ENCODE results near the gene ALPK1.

Gene ALPK1

GRCh38 chr4:112318239-112319142, 21.3 kb downstream of the ALPK1 start:
- no peak overlapping the region for H3K4me3 ChIP-seq (ENCODE audit: low read length)
- no peaks in the 10 kb centered on the region for H3K27me3 ChIP-seq (replicated peaks; ENCODE audit: control insufficient read depth, insufficient read depth, low read length)
- no peaks in the 10 kb centered on the region for H3K4me1 ChIP-seq (ENCODE audit: control insufficient read depth, insufficient read depth, low read length)
- no peak overlapping the region for H3K9ac ChIP-seq (ENCODE audit: low read length)
- H3K9me3 ChIP-seq (ENCODE audit: control insufficient read depth, low read length): no peaks in the 10 kb centered on the region
- DNase-seq (ENCODE audit: low read depth): no peak
- H3K36me3 ChIP-seq (ENCODE audit: control insufficient read depth, insufficient read depth, low read length, severe bottlenecking): peaks cover 17% of the 10 kb centered on the region

GRCh38 chr4:112321776-112322684, 24.9 kb downstream of the ALPK1 start:
- no peaks in the 10 kb centered on the region for H3K4me1 ChIP-seq (ENCODE audit: control insufficient read depth, insufficient read depth, low read length)
- H3K4me3 ChIP-seq (ENCODE audit: low read length): no peak overlapping the region
- DNase-seq (ENCODE audit: low read depth): peak; percentile 83
- H3K36me3 ChIP-seq (ENCODE audit: control insufficient read depth, insufficient read depth, low read length, severe bottlenecking): peaks cover 25% of the 10 kb centered on the region
- no peaks in the 10 kb centered on the region for H3K27me3 ChIP-seq (replicated peaks; ENCODE audit: control insufficient read depth, insufficient read depth, low read length)
- H3K9ac ChIP-seq (ENCODE audit: low read length): no peak overlapping the region
- H3K9me3 ChIP-seq (ENCODE audit: control insufficient read depth, low read length): no peaks in the 10 kb centered on the region

- Histone ChIP-seq H3K36me3 (ENCODE audit: control insufficient read depth, insufficient read depth, low read length, severe bottlenecking) (peaks cover 23% of the 10 kb centered on the region), H3K4me1 (ENCODE audit: control insufficient read depth, insufficient read depth, low read length) (no peaks in the 10 kb centered on the region), H3K9ac (ENCODE audit: low read length) (no peak overlapping the region), H3K4me3 (ENCODE audit: low read length) (no peak overlapping the region), H3K9me3 (ENCODE audit: control insufficient read depth, low read length) (no peaks in the 10 kb centered on the region), H3K27me3 (replicated peaks; ENCODE audit: control insufficient read depth, insufficient read depth, low read length) (no peaks in the 10 kb centered on the region)
- no peak for DNase-seq (ENCODE audit: low read depth)
Measured at GRCh38 chr4:112322866-112323265, 25.7 kb downstream of the ALPK1 start.

- Histone ChIP-seq H3K4me1 (ENCODE audit: control insufficient read depth, insufficient read depth, low read length) (peaks cover 3% of the 10 kb centered on the region), H3K9me3 (ENCODE audit: control insufficient read depth, low read length) (no peaks in the 10 kb centered on the region), H3K4me3 (ENCODE audit: low read length) (no peak overlapping the region), H3K36me3 (ENCODE audit: control insufficient read depth, insufficient read depth, low read length, severe bottlenecking) (peaks cover 24% of the 10 kb centered on the region), H3K27me3 (replicated peaks; ENCODE audit: control insufficient read depth, insufficient read depth, low read length) (no peaks in the 10 kb centered on the region), H3K9ac (ENCODE audit: low read length) (no peak overlapping the region)
- no peak for DNase-seq (ENCODE audit: low read depth)
Measured at GRCh38 chr4:112325530-112325929, 28.4 kb downstream of the ALPK1 start.

- peaks cover 24% of the 10 kb centered on the region for H3K36me3 ChIP-seq (ENCODE audit: control insufficient read depth, insufficient read depth, low read length, severe bottlenecking)
- peak overlapping the region; percentile 13 for H3K4me3 ChIP-seq (ENCODE audit: low read length)
- peak overlapping the region; percentile 1 for H3K9ac ChIP-seq (ENCODE audit: low read length)
- peak; percentile 81 for DNase-seq (ENCODE audit: low read depth)
- no peaks in the 10 kb centered on the region for H3K27me3 ChIP-seq (replicated peaks; ENCODE audit: control insufficient read depth, insufficient read depth, low read length)
- H3K4me1 ChIP-seq (ENCODE audit: control insufficient read depth, insufficient read depth, low read length): peaks cover 3% of the 10 kb centered on the region
- H3K9me3 ChIP-seq (ENCODE audit: control insufficient read depth, low read length): no peaks in the 10 kb centered on the region
Measured at GRCh38 chr4:112327965-112328733, 31.0 kb downstream of the ALPK1 start.

- H3K4me3 ChIP-seq (ENCODE audit: low read length): no peak overlapping the region
- DNase-seq (ENCODE audit: low read depth): no peak
- H3K36me3 ChIP-seq (ENCODE audit: control insufficient read depth, insufficient read depth, low read length, severe bottlenecking): peaks cover 24% of the 10 kb centered on the region
- no peaks in the 10 kb centered on the region for H3K9me3 ChIP-seq (ENCODE audit: control insufficient read depth, low read length)
- H3K4me1 ChIP-seq (ENCODE audit: control insufficient read depth, insufficient read depth, low read length): peaks cover 3% of the 10 kb centered on the region
- H3K9ac ChIP-seq (ENCODE audit: low read length): no peak overlapping the region
- H3K27me3 ChIP-seq (replicated peaks; ENCODE audit: control insufficient read depth, insufficient read depth, low read length): no peaks in the 10 kb centered on the region
Measured at GRCh38 chr4:112328734-112329130, 31.6 kb downstream of the ALPK1 start.

- Histone ChIP-seq H3K4me3 (ENCODE audit: low read length) (no peak overlapping the region), H3K36me3 (ENCODE audit: control insufficient read depth, insufficient read depth, low read length, severe bottlenecking) (peaks cover 20% of the 10 kb centered on the region), H3K9me3 (ENCODE audit: control insufficient read depth, low read length) (no peaks in the 10 kb centered on the region), H3K4me1 (ENCODE audit: control insufficient read depth, insufficient read depth, low read length) (peaks cover 3% of the 10 kb centered on the region), H3K9ac (ENCODE audit: low read length) (no peak overlapping the region), H3K27me3 (replicated peaks; ENCODE audit: control insufficient read depth, insufficient read depth, low read length) (no peaks in the 10 kb centered on the region)
- no peak for DNase-seq (ENCODE audit: low read depth)
Measured at GRCh38 chr4:112329672-112330375, 32.7 kb downstream of the ALPK1 start.

GRCh38 chr4:112330921-112331320, 33.8 kb downstream of the ALPK1 start:
- peaks cover 3% of the 10 kb centered on the region for H3K4me1 ChIP-seq (ENCODE audit: control insufficient read depth, insufficient read depth, low read length)
- no peak overlapping the region for H3K4me3 ChIP-seq (ENCODE audit: low read length)
- no peak for DNase-seq (ENCODE audit: low read depth)
- H3K36me3 ChIP-seq (ENCODE audit: control insufficient read depth, insufficient read depth, low read length, severe bottlenecking): peaks cover 9% of the 10 kb centered on the region
- H3K9me3 ChIP-seq (ENCODE audit: control insufficient read depth, low read length): no peaks in the 10 kb centered on the region
- no peaks in the 10 kb centered on the region for H3K27me3 ChIP-seq (replicated peaks; ENCODE audit: control insufficient read depth, insufficient read depth, low read length)
- H3K9ac ChIP-seq (ENCODE audit: low read length): no peak overlapping the region

GRCh38 chr4:112332398-112332797, 35.2 kb downstream of the ALPK1 start:
- DNase-seq (ENCODE audit: low read depth): no peak
- H3K9me3 ChIP-seq (ENCODE audit: control insufficient read depth, low read length): no peaks in the 10 kb centered on the region
- H3K36me3 ChIP-seq (ENCODE audit: control insufficient read depth, insufficient read depth, low read length, severe bottlenecking): peaks cover 5% of the 10 kb centered on the region
- peaks cover 3% of the 10 kb centered on the region for H3K4me1 ChIP-seq (ENCODE audit: control insufficient read depth, insufficient read depth, low read length)
- no peaks in the 10 kb centered on the region for H3K27me3 ChIP-seq (replicated peaks; ENCODE audit: control insufficient read depth, insufficient read depth, low read length)
- no peak overlapping the region for H3K4me3 ChIP-seq (ENCODE audit: low read length)
- H3K9ac ChIP-seq (ENCODE audit: low read length): no peak overlapping the region

- DNase-seq (ENCODE audit: low read depth): no peak
- Histone ChIP-seq H3K9me3 (ENCODE audit: control insufficient read depth, low read length) (no peaks in the 10 kb centered on the region), H3K9ac (ENCODE audit: low read length) (no peak overlapping the region), H3K4me3 (ENCODE audit: low read length) (no peak overlapping the region), H3K36me3 (ENCODE audit: control insufficient read depth, insufficient read depth, low read length, severe bottlenecking) (peaks cover 2% of the 10 kb centered on the region), H3K27me3 (replicated peaks; ENCODE audit: control insufficient read depth, insufficient read depth, low read length) (no peaks in the 10 kb centered on the region), H3K4me1 (ENCODE audit: control insufficient read depth, insufficient read depth, low read length) (no peaks in the 10 kb centered on the region)
Measured at GRCh38 chr4:112340023-112340422, 42.9 kb downstream of the ALPK1 start.

All from adipocyte (in vitro differentiated cells).